HepG2 (cell line): Measurements from ENCODE around the gene RAB5B. TPM values are rescaled to one million over a fixed set of nuclear protein-coding genes. Genes with fewer than 3 reads are reported as not detected.

Experiments used
- AGO2 ChIP-seq: fragments of 200-400 bp; formaldehyde crosslinking; optimal IDR thresholded peaks from 2 replicates; pipeline ENCODE3; 2017; ENCODE audit warnings: mild to moderate bottlenecking, low read depth, low read length, moderate library complexity
- ATF4 ChIP-seq, 2 experiments: fragments of 450-650 bp in 1 of 2; sonication (generic) in 1 of 2; formaldehyde crosslinking; IDR thresholded peaks; 2 replicates each; pipeline versions ENCODE4 v1.5.0 to v1.8.0; 2020 to 2022; ENCODE audit warnings: mild to moderate bottlenecking in 1 of 2, missing genetic modification reagents in 1 of 2
- BORCS8-MEF2B ChIP-seq: sonication (generic); formaldehyde crosslinking; IDR thresholded peaks from 2 replicates; pipeline ENCODE4 v1.8.0; 2022; ENCODE audit warnings: mild to moderate bottlenecking, missing genetic modification reagents
- BRD4 ChIP-seq: sonication (generic); formaldehyde crosslinking; IDR thresholded peaks from 2 replicates; pipeline ENCODE4 v1.4.0; 2020; ENCODE audit warnings: missing genetic modification reagents
- DNMT1 ChIP-seq: sonication (generic); formaldehyde crosslinking; IDR thresholded peaks from 2 replicates; pipeline ENCODE4 v1.5.1; 2020; ENCODE audit warnings: mild to moderate bottlenecking, missing genetic modification reagents
- EEA1 ChIP-seq: sonication (generic); formaldehyde crosslinking; IDR thresholded peaks from 2 replicates; pipeline ENCODE4 v1.5.1; 2020; ENCODE audit warnings: mild to moderate bottlenecking, missing genetic modification reagents, borderline replicate concordance
- KLF11 ChIP-seq: IDR thresholded peaks from 2 replicates; pipeline ENCODE4 v1.6.1; 2016; ENCODE audit warnings: missing compliant biosample characterization
- KLF9 ChIP-seq: IDR thresholded peaks from 2 replicates; pipeline ENCODE4 v1.6.1; 2016; ENCODE audit warnings: low read depth
- NR2F6 ChIP-seq, 2 experiments: IDR thresholded peaks; 2 replicates each; pipeline ENCODE4 v1.6.1; 2016; ENCODE audit warnings: antibody characterized with exemption in 1 of 2, mild to moderate bottlenecking in 1 of 2
- PHF8 ChIP-seq: sonication (generic); formaldehyde crosslinking; IDR thresholded peaks from 2 replicates; pipeline ENCODE4 v1.5.0; 2020; ENCODE audit warnings: missing genetic modification reagents
- POLR2AphosphoS5 ChIP-seq: IDR thresholded peaks from 2 replicates; pipeline ENCODE4 v1.6.1; 2012; ENCODE audit warnings: low read depth, low read length
- PPARG ChIP-seq: conservative IDR thresholded peaks from 2 replicates; pipeline ENCODE4 v1.6.1; 2016; ENCODE audit warnings: missing biosample characterization, missing genetic modification reagents
- SALL1 ChIP-seq: sonication (generic); formaldehyde crosslinking; IDR thresholded peaks from 2 replicates; pipeline ENCODE4 v1.8.0; 2022; ENCODE audit warnings: mild to moderate bottlenecking, missing genetic modification reagents
- SIN3A ChIP-seq: IDR thresholded peaks from 2 replicates; pipeline ENCODE4 v1.6.1; 2011; ENCODE audit warnings: low read depth, mild to moderate bottlenecking, control low read depth, low read length, borderline replicate concordance
- XRCC5 ChIP-seq: fragments of 200-400 bp; formaldehyde crosslinking; optimal IDR thresholded peaks from 2 replicates; pipeline ENCODE3; 2017; ENCODE audit warnings: mild to moderate bottlenecking, low read length
- ZFAT ChIP-seq: sonication (generic); formaldehyde crosslinking; conservative IDR thresholded peaks from 2 replicates; pipeline ENCODE4 v1.8.1; 2023; ENCODE audit warnings: missing genetic modification reagents, inconsistent platforms
- ZNF441 ChIP-seq: sonication (generic); formaldehyde crosslinking; IDR thresholded peaks from 2 replicates; pipeline ENCODE4 v1.7.0; 2021; ENCODE audit warnings: missing genetic modification reagents, borderline replicate concordance
- ZNF558 ChIP-seq: sonication (generic); formaldehyde crosslinking; IDR thresholded peaks from 2 replicates; pipeline ENCODE4 v1.9.0; 2022; ENCODE audit warnings: mild to moderate bottlenecking, missing genetic modification reagents, borderline replicate concordance
- ZNF781 ChIP-seq: sonication (generic); formaldehyde crosslinking; IDR thresholded peaks from 2 replicates; pipeline ENCODE4 v1.5.1; 2020; ENCODE audit warnings: borderline replicate concordance, mild to moderate bottlenecking, missing genetic modification reagents; ENCODE audit errors: not compliant biosample characterization
- ZNF891 ChIP-seq: sonication (generic); formaldehyde crosslinking; IDR thresholded peaks from 2 replicates; pipeline ENCODE4 v1.5.0; 2020; ENCODE audit warnings: mild to moderate bottlenecking, missing genetic modification reagents
- polyA plus RNA-seq, 8 experiments: library from polyadenylated mRNA; depleted of rRNA in 3 of 8; stranded (reverse) in 7 of 8; unstranded in 1 of 8; fragments of >200 nt; fragmentation: Illumina TruSeq in 4 of 8; extraction: Trizol in 4 of 8; gene quantifications; 2 replicates each; pipeline versions ENCODE4 v1.2.1 to v1.2.3, GENCODE V29; 2011 to 2016; ENCODE audit warnings: low read depth in 4 of 8, missing spikeins in 1 of 8, mixed read lengths in 1 of 8; ENCODE audit not compliant: insufficient read depth in 1 of 8
- total RNA-seq, 5 experiments: library from RNA; depleted of rRNA; stranded (reverse); fragments of >200 nt; fragmentation: Illumina TruSeq; extraction: Trizol; gene quantifications; 2 replicates each; pipeline ENCODE4 v1.2.3, GENCODE V29; 2016; ENCODE audit warnings: low read depth in 1 of 5
- TF ChIP-seq, protein P1 (sequence below): sonication (generic); formaldehyde crosslinking; IDR thresholded peaks from 2 replicates; pipeline ENCODE4 v1.4.0; 2020; ENCODE audit warnings: missing genetic modification reagents
- TF ChIP-seq, protein P2 (sequence below): fragments of 450-650 bp; IDR thresholded peaks from 2 replicates; pipeline ENCODE4 v1.6.1; 2017; ENCODE audit warnings: mild to moderate bottlenecking

Gene RAB5B
- total and polyA plus RNA-seq, 2 of the 13 experiments (the other 11 are each of a cell fraction or from before 2014, with no cell fraction given) = 26.0 to 68.3 TPM

DNA sequence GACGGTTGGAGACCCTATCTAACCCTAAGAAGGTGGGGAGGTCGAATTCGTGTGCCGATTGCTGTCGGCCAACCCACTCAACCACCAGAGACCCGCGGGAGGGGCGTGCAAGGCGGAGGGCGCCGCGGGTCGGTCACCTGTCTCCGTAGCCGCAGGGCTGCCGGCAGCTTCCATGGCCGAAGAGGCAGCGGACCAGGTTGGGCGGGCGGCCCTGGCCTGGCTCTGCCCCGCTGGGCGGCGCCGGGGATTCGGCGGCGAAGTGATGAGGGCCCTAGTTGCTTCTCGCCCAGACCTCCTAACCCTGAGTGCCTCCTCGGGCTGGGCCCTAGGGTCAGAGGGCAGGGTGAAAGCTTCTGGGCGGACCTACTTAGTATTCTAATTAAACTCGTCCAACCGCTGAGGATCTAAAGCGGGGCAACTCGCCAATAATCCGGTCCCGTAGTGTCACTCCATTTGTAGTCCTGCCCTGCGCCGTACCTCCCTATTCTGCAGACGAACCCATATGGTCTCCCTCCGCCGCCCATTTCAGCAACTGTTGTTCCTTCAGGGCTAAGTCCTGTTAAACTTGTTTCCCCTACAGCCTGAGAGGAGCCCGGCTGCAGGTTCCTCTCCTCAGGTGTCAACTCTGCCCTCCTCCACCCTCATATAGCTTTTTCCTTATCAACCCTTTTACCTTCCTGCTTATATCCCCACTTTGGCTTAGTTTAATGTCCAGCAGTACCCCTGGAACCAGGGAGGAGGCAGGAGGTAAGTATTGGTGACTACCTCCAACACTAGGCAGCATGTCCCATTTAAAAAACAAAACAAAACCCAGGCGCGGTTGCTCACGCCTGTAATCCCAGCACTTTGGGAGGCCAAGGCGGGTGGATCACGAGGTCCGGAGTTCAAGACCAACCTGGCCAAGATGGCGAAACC lies 46.0 kb upstream of the RAB5B start, which contains the start of gene PYM1 (continued):
- TF ChIP-seq, protein P1, sequence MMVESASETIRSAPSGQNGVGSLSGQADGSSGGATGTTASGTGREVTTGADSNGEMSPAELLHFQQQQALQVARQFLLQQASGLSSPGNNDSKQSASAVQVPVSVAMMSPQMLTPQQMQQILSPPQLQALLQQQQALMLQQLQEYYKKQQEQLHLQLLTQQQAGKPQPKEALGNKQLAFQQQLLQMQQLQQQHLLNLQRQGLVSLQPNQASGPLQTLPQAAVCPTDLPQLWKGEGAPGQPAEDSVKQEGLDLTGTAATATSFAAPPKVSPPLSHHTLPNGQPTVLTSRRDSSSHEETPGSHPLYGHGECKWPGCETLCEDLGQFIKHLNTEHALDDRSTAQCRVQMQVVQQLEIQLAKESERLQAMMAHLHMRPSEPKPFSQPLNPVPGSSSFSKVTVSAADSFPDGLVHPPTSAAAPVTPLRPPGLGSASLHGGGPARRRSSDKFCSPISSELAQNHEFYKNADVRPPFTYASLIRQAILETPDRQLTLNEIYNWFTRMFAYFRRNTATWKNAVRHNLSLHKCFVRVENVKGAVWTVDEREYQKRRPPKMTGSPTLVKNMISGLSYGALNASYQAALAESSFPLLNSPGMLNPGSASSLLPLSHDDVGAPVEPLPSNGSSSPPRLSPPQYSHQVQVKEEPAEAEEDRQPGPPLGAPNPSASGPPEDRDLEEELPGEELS (CRISPR knock-in tag) = peak; percentile 30; the same call in 1 of the 2 replicates
- TF ChIP-seq ZNF558 (CRISPR knock-in tag) (peak; percentile 69; the same call in 1 of the 2 replicates), SIN3A (peak; percentile 56; the same call in 1 of the 2 replicates), ZFAT (no peak), ZNF781 (CRISPR knock-in tag) (no peak), ATF4 (CRISPR knock-in tag; IDR thresholded peaks at IDR 0.05) (no peak), DNMT1 (CRISPR knock-in tag) (no peak), BORCS8-MEF2B (peak; percentile 36; the same call in 1 of the 2 replicates), PPARG (CRISPR knock-in tag) (0 out of 2 replicates have a peak, but pooled peaks have one; percentile 8), BRD4 (CRISPR knock-in tag) (0 out of 2 replicates have a peak, but pooled peaks have one; percentile 39), ZNF891 (peak; percentile 73; the same call in 1 of the 2 replicates), SALL1 (CRISPR knock-in tag) (peak; percentile 45; the same call in 1 of the 2 replicates), ZNF441 (CRISPR knock-in tag) (peak; percentile 55; the same call in 1 of the 2 replicates), POLR2AphosphoS5 (peak; percentile 74), PHF8 (peak; percentile 74), AGO2 (peak; percentile 91), KLF11 (CRISPR knock-in tag) (no peak), KLF9 (0 out of 2 replicates have a peak, but pooled peaks have one; percentile 35), NR2F6 (IDR thresholded peaks at IDR 0.05) (peak; percentile 84), NR2F6 (CRISPR knock-in tag; IDR thresholded peaks at IDR 0.05) (peak; percentile 89), XRCC5 (peak; percentile 27), EEA1 (CRISPR knock-in tag) (0 out of 2 replicates have a peak, but pooled peaks have one; percentile 31)
- TF ChIP-seq, protein P2, sequence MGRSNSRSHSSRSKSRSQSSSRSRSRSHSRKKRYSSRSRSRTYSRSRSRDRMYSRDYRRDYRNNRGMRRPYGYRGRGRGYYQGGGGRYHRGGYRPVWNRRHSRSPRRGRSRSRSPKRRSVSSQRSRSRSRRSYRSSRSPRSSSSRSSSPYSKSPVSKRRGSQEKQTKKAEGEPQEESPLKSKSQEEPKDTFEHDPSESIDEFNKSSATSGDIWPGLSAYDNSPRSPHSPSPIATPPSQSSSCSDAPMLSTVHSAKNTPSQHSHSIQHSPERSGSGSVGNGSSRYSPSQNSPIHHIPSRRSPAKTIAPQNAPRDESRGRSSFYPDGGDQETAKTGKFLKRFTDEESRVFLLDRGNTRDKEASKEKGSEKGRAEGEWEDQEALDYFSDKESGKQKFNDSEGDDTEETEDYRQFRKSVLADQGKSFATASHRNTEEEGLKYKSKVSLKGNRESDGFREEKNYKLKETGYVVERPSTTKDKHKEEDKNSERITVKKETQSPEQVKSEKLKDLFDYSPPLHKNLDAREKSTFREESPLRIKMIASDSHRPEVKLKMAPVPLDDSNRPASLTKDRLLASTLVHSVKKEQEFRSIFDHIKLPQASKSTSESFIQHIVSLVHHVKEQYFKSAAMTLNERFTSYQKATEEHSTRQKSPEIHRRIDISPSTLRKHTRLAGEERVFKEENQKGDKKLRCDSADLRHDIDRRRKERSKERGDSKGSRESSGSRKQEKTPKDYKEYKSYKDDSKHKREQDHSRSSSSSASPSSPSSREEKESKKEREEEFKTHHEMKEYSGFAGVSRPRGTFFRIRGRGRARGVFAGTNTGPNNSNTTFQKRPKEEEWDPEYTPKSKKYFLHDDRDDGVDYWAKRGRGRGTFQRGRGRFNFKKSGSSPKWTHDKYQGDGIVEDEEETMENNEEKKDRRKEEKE = no peak
